Activated CD8-positive, alpha-beta memory T cell treated with anti-CD3 and anti-CD28 coated beads for 4 hours (primary cell): Measurements from ENCODE around the gene ZNF79.

Source experiments
- DNase-seq, 2 donors: peaks; one replicate each; pipeline ENCODE4 v3.0.0-alpha.2; 2020; ENCODE audit warnings: low read depth in 2 of 2

ZNF79 gene

GRCh38 chr9:127423934-127424675, at the start of gene ZNF79:
Gene ZNF79, plus strand, starts transcription at chr9:127424382. Its CDS starts 406 bp downstream, at chr9:127424788.
- peak; percentile 80 to 81 for DNase-seq

GRCh38 chr9:127380479-127380878, 43.7 kb upstream of the ZNF79 start:
- DNase-seq, result no peak

GRCh38 chr9:127382541-127382940, 41.6 kb upstream of the ZNF79 start:
- DNase-seq, result no peak

- DNase-seq, result no peak
These were observed 40.0 kb upstream of the ZNF79 start for GRCh38 chr9:127384016-127384730.

GRCh38 chr9:127384901-127385300, 39.3 kb upstream of the ZNF79 start:
- DNase-seq, result no peak

- DNase-seq, result no peak
These were observed 37.9 kb upstream of the ZNF79 start for GRCh38 chr9:127386249-127386648.

- no peak for DNase-seq
These were observed 37.2 kb upstream of the ZNF79 start for GRCh38 chr9:127386981-127387380.

GRCh38 chr9:127388037-127388855, 35.9 kb upstream of the ZNF79 start:
- DNase-seq, result peak; percentile 69 to 74

GRCh38 chr9:127388856-127389238, 35.3 kb upstream of the ZNF79 start:
- DNase-seq, result no peak

GRCh38 chr9:127389381-127390247, 34.6 kb upstream of the ZNF79 start:
- no peak for DNase-seq

- DNase-seq, result no peak
These were observed 34.0 kb upstream of the ZNF79 start for GRCh38 chr9:127390248-127390545.

- DNase-seq, result no peak
These were observed 33.6 kb upstream of the ZNF79 start for GRCh38 chr9:127390563-127390962.

GRCh38 chr9:127392166-127392565, 32.0 kb upstream of the ZNF79 start:
- no peak for DNase-seq

GRCh38 chr9:127392976-127393375, 31.2 kb upstream of the ZNF79 start:
- DNase-seq, result no peak

- no peak for DNase-seq
These were observed 30.5 kb upstream of the ZNF79 start for GRCh38 chr9:127393645-127394044.

GRCh38 chr9:127395497-127396252, 28.5 kb upstream of the ZNF79 start:
- no peak for DNase-seq

- no peak for DNase-seq
These were observed 27.9 kb upstream of the ZNF79 start for GRCh38 chr9:127396253-127396807.

- DNase-seq, result peak; percentile 80 to 85
These were observed 27.2 kb upstream of the ZNF79 start, which contains the start of gene SLC2A8 for GRCh38 chr9:127396808-127397645. Gene SLC2A8, plus strand, starts transcription at chr9:127397169. Its CDS starts 62 bp downstream, at chr9:127397231.

- no peak for DNase-seq
These were observed 26.4 kb upstream of the ZNF79 start for GRCh38 chr9:127397646-127398274.
